VCaP (cell line): ENCODE data around the gene LLCFC1.

Source experiments
- H3K27ac ChIP-seq: fragments of 450-650 bp; 2 replicates; pipeline ENCODE4 v1.5.1; 2017
- TF ChIP-seq, protein P1 (sequence below): fragments of 450-650 bp; conservative IDR thresholded peaks from 2 replicates; pipeline ENCODE4 v1.5.1; 2017; ENCODE audit warnings: mild to moderate bottlenecking, moderate library complexity

The LLCFC1 gene

DNA sequence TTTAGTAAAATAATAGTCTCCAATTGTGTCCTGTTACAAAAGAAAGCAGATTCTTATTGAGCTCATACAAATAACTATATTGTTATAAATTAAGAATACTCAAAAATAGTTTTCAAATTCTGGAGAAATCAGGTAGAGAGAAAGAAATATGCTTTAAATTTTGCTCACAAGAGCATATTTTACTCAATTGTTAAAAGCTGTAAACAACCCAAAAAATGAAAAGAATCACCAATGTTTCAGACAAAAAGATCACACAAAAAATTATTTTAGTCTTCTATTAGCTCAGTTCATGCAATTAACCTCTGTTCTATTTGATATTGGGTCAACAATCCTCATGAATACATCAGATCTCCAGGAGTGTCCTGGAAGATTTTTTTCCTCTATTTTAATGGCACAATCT lies 35.2 kb upstream of the LLCFC1 start:
- TF ChIP-seq, protein P1, sequence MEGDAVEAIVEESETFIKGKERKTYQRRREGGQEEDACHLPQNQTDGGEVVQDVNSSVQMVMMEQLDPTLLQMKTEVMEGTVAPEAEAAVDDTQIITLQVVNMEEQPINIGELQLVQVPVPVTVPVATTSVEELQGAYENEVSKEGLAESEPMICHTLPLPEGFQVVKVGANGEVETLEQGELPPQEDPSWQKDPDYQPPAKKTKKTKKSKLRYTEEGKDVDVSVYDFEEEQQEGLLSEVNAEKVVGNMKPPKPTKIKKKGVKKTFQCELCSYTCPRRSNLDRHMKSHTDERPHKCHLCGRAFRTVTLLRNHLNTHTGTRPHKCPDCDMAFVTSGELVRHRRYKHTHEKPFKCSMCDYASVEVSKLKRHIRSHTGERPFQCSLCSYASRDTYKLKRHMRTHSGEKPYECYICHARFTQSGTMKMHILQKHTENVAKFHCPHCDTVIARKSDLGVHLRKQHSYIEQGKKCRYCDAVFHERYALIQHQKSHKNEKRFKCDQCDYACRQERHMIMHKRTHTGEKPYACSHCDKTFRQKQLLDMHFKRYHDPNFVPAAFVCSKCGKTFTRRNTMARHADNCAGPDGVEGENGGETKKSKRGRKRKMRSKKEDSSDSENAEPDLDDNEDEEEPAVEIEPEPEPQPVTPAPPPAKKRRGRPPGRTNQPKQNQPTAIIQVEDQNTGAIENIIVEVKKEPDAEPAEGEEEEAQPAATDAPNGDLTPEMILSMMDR = no peak
- no peak overlapping the region for H3K27ac ChIP-seq

DNA sequence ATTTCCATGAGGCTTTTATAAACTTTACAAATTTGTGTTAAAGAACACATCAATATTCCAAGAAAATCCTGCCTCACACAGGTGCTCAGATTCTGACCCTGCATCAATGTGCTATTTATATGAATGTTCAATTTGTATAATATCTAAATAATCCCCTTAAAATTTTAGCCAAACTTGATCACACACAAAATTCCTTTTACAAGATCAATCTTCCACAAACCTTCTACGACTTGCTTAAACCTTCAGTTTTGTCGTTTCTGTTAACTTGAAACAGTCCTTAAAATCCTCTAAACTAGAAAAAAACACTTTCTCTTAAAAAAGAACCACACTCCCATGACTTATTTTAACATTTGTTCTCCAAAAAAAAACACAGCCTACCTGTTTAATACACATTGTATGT lies 33.5 kb upstream of the LLCFC1 start:
- TF ChIP-seq, protein P1 = no peak
- no peak overlapping the region for H3K27ac ChIP-seq

DNA sequence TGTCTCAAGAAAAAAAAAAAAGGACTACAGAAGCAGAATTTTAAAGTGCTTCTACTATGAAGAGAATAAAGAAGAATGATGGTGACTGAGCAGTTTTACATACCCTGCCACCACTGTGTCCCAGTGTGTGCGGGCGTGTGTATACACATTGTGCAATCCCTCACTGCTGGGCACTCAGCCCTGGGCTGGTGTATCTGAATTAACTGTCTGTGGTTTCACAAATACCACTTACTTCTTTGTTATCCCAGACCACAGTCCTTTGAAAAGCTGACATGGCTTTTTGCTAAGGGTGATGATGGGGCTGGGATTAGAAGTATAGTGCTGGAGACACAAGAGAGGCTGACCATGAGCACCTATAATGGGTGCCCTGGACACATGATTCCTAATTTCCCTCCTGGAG lies 32.6 kb upstream of the LLCFC1 start:
- H3K27ac ChIP-seq = no peak overlapping the region
- TF ChIP-seq, protein P1 = no peak

DNA sequence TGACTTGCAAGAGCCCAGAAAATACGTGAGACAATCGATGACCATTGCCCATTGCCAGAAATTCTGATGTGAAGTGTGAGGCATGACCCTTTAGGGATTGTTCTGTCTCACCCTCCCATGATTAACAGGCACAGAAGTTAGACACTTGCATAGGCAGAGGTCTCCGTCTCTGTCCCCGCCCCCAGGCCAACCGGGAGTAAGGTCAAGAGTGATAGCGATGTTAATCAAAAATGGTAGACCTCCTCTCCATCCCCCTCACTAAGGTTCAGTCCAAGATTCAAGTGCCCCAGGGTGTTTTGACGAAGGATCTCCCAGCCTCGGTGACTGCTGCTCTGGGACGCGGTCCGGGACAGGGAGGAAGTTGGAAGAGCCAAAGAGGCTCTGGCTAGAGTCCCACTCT lies 31.0 kb upstream of the LLCFC1 start:
- H3K27ac ChIP-seq = no peak overlapping the region
- TF ChIP-seq, protein P1 = no peak

DNA sequence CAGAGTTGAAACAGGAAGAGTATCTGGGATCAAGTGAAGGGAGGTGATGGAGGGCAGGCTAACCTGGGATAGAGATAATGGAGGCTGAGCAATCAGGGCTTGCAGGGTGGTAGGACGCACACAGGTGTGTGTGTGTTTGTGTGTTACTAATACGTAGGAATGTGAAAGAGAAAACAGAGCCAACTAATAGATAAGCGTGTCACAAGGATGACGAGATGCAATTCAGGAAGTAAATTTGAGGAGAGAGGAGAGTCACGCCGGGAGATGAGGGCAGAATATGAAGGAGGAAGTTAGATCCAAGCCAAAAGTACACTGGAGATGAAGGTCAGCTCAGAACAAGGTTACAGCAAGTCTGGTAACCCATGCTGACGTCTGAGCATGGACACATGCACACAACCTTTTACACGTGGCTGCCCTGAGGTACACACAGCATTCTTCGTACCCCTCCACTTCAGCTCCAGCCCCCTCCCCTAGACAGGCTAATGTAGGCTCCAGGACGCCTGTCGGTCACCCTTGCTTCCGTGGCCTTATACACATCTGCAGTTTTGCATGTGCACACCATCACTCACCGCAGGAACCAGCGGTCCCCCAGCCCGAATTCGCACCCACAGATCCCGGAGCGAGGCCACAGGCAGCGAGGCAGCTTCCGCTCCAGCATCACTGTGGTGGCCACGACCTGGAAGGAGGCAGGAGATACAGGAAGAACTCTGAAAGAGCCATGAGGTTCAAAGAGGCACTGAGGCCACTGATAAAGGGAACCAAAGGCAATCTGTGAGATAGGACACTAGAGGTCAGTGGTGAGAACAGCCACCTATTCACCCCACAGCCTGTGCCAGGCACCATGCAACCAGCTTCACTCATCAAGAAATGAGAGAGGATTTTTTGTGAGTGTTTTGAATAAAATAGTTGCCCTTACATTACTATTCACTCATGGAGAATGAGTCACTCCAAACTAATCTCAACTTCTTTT lies 30.1 kb upstream of the LLCFC1 start:
- TF ChIP-seq, protein P1 = peak; percentile 71
- H3K27ac ChIP-seq = no peak overlapping the region

DNA sequence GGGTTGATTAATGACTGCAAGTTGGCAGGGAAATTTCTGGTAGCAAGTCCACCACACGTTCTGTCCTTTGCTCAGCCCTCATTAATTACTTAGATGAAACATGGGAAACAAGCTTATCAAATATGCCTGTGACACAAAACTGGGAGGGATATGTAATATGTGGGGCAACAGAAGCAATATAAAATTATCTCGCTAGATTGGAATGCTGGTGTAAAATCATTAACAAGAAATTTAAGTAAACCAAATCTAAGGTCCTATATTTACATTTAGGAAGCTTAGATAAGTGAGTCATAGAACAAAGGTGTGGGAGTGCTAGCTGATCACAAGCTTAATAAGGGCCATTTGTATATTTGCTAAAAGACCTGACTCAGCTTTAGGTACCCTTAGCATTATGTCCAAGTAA lies 29.3 kb upstream of the LLCFC1 start:
- H3K27ac ChIP-seq = no peak overlapping the region
- TF ChIP-seq, protein P1 = no peak

DNA sequence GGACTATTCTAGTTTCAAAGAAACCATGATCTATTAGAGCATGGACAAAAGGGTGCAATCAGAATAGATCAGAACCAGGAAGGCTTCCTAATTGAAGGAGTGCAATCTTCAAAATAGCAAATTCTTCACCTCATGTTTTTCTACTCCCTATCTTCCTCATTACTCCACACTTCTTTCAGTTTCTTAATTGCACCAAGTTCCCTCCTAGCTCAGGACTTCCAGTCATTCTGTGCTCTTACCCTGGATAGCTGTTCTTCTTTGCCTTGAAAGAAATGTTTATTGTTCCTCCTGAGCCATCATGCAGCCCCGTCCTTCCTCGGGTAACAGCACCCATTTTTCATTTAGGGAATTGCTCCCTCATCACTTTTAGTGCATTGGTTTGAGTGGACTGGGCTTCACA lies 28.8 kb upstream of the LLCFC1 start:
- no peak overlapping the region for H3K27ac ChIP-seq
- TF ChIP-seq, protein P1 = no peak
